Activated CD8-positive, alpha-beta memory T cell treated with anti-CD3 and anti-CD28 coated beads, Interleukin-2, amount 50 U/mL, for 24 hours (primary cell): ENCODE measurements around the gene BNC2.

ENCODE experiments used
- DNase-seq: peaks from one replicate; pipeline ENCODE4 v3.0.0-alpha.2; 2020; ENCODE audit errors: extremely low read depth

Gene BNC2

DNA sequence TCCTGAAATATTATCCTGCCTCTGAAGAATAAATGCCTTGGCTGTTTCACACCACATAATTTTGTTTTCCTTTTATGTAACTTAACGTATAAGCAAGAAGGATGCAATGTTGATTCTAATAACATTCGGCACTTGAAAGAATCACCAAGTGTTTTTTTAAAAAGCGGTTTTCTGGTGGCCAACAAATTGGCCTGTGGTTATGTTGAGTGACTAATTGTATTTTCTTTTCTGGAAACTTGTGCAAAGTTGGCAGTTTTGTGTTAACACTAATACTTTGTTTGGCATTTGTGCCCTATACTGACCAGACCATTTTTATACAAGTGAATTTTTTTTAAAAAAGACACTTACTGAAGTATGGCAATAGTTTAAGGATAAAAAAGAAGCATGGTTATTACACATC, 452.7 kb downstream of the BNC2 start:
- no peak for DNase-seq

DNA sequence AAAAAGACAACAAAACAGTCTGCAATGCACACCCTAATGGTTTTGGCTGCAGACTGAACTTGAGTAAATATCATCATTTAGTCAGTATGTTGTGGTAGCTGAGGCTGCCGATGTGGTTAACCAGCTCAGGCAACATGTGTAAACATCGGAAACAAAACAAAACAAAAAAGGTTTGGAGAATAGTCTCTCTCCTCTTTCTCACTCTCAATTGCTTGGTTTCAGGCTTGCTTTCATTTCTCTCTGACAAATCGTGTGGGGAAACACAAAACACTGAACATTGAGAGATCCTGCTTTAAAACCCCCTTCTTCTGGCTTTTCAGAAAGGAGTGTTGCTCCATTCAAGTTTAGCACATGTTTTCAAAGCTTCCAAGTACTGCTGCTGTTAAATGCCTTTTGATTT, 453.3 kb downstream of the BNC2 start:
- no peak for DNase-seq

- DNase-seq, result no peak
These were observed 456.0 kb downstream of the BNC2 start for GRCh38 chr9:16414451-16414850.

GRCh38 chr9:16413509-16414016, 456.9 kb downstream of the BNC2 start:
- no peak for DNase-seq

- DNase-seq, result no peak
These were observed 457.7 kb downstream of the BNC2 start for GRCh38 chr9:16412740-16413139.

DNA sequence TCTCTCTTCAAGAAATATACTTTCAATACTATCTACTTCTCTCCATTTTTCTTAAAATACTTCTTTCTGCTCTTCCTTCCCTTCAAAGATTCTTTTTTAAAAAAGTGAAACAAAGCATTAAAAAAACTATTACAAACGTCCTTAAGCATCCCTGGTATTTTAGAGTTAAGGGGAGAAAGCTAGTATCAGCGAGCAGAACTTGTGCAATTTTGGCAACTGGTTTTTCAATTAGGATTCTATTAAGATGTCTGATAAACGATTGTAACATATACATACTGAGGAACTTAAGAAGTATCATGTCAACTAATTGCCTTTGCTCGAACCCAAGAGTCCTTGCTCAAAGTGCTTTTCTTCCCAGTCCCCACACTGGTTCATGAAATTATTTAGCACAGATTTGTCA, 459.2 kb downstream of the BNC2 start:
- DNase-seq, result no peak

- DNase-seq, result no peak
These were observed 459.7 kb downstream of the BNC2 start for GRCh38 chr9:16410601-16411280.

- DNase-seq, result no peak
These were observed 462.9 kb downstream of the BNC2 start for GRCh38 chr9:16407617-16408016.

DNA sequence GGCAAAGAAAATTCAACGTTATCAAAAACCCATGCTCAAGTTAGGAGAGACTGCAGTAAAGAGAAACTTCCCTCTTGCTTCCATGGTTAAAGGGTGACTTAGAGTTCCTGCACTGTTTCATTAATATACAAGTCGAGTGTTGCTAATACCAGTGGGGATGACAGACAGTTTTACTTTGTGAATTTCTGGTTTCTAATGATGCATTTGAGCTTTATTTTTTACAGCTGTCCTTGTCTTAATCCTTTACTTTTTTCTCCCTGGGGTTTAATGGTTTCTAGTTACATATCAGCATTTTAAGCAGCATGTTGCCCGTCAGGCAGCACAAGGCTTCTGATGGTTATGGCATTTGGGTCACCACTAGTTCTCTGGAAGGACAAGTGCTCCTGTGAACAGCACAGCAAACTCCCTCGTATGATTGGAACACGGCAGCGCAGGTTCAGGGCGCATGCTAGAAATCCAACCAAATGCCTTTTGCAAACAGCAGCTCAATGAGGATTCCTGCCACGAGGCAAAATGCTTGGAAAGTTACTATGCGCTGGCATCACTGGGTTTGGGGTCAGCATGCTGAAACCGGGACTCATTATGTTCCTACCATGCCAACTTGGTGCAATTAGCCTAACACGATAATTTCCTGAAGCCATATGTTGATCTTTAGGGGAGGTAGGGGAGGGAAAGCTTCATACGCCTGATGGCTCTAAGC, 463.8 kb downstream of the BNC2 start:
- DNase-seq, result no peak

DNA sequence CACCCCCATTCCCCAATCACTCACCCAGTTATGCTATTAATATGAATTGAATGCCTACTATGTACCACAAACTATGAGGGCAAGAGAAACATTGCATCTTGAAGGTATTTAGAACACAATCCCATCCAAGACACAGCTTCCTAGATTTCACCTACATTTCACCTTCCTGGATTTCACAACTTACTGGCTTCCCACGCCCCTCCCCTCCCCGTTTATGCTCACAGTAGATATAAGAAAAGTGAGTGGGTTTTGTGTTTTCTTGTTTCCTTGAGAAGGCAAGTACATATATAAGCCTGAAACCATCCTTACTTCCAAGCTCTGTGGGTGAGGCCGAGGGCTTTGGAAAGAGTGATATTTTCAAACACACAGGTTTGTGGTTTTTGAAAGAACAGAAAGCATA, 465.0 kb downstream of the BNC2 start:
- DNase-seq, result no peak

DNA sequence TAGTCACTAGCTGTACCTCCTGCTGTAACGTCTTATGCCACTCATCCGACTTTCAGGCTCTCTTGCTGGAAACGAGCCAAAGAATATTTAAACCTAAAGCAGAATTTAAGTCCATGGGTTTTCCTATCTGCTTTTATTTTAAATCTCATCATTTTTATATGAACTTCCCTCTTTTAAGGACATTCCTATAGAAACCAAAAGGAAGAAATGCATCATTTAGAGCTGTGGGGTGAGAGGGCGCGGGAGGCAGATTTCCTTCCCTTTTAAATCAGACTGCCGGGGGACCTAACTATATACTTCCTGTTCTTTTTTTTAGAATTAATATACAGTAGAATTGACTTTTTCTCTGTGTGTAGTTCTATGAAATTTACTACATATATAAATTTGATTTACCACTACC, 468.8 kb downstream of the BNC2 start:
- DNase-seq, result no peak

DNA sequence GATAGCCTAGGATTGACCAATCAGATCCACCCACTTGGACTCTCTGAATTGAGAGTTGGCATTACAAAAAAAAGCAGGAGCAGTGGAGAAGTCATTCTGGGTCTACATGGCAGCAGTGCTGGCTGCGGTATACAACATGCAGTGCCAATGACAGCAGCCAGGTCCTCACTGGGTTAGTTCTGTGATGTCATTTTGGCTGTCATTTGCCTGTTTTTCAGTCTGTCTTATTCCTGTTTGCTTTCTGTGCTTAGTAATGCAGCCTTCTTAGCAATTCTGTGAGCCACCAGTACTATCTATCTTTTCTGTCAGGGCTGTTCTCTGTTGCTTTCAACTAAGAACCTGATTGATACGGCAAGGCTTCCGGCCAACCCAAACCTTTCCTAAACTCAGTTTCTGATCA, 471.8 kb downstream of the BNC2 start:
- DNase-seq, result no peak

DNA sequence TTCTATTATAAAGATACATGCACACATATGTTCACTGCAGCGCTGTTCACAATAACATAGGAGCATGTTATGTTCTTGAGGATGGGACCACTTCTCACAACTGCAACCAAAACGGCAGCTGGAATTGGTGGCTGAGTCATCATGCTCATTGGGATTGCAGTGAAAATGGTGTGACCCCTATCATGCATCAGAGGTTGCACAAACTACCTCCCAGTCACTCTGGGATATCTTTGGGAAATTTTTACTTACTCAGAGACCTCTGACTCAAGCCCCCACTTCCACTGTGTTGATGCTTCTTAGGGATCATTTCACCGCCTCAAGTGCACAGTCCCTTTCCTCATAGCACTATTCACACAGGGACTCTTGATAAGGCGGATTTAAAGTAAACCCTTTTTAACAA, 474.1 kb downstream of the BNC2 start:
- no peak for DNase-seq

GRCh38 chr9:16391369-16391768, 479.1 kb downstream of the BNC2 start:
- no peak for DNase-seq

DNA sequence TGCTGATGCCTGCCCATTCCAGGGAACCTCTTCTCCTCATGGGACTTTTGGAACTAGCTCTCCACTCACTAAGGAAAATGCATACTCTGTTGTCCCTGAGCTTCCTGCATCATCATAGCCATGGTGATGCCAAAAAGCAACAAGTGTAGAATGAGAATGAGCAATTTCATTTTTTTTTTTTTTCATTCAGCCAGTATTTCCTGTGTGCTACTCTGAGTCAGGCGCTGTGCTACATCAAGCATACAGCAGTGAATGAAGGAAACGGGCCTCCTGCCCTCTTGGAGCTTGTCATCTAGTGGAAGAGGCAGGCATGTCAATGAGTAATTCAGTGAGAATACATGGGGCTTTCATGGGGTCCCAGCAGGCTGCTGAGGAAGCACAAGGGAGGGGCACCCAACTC, 483.1 kb downstream of the BNC2 start:
- no peak for DNase-seq

- no peak for DNase-seq
These were observed 483.7 kb downstream of the BNC2 start for GRCh38 chr9:16386827-16387077.

DNA sequence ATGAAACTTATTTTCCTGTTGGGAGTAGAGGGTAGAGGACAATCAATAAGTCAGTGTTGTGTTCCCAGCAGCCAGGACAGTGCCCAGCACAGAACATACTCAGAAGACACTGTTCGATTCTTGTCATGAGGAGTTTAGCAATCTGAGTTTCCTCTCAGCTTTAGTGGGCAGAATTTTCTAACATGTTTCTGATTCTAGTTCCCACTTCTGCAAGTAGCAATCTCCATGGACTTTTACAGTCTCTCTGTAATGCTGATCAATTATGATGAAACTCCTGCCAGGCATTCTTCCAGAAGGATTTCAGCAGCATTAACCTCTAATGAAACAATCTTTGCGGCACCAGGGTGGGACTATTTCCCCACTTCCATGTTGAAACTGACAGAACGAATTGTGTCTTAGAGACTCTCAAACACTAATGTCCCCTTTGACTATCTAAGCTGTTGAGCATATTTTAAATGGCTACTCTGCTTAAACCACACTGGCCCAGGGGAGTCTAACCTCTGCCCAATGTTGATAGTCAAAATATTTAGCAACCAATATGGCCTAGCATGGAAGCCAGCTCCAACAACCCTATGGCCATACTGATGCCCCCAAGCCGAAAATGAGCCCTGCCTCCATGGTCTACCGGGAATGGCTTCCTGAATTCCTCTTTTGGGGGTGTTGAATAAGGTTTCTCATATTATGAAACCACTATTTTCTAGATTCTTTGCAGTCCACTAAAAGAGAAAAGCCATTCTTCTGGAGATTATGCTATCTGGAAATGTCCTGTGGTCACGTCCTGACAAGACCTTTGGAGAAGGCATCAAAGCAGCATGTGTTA, 484.3 kb downstream of the BNC2 start:
- DNase-seq, result no peak

GRCh38 chr9:16385590-16385989, 484.9 kb downstream of the BNC2 start:
- no peak for DNase-seq

DNA sequence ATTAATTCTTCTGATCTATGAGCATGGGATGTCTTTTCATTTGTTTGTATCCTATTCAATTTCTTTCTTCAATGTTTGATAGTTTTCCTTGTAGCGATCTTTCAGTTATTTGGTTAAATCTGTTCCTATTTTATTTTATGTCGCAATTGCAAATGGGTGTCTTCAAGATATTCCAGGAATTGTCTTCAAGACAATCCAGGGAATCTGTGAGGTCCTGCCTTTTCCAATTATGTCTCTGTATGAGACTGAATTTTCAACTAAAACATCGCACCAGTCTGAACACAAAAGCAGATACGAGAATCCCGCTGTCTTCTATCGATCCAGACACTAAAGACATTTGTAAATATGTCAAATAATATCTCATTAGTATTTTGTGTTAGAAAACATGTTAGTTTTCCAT, 485.5 kb downstream of the BNC2 start:
- DNase-seq, result no peak

GRCh38 chr9:16377311-16377710, 493.2 kb downstream of the BNC2 start:
- no peak for DNase-seq

DNA sequence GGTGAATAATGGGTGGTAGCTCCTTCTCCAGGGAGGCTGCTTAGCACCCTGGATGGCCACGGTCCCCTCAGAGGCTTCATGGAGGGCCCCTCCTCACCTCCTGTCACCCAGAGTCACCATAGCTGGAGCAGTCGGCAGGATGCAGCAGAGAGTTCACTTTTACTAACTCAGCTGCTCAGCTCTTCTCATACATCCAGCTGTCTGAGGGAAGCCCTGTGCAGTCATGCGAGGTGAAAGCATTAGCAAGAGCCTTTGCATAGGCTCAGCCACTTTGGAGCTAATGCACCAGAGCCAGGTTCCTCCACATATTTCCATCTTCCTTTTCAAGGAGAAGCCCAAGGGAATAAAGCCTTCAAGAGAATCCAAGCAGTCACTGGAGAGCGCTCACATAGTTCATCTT, 499.2 kb downstream of the BNC2 start:
- DNase-seq, result no peak

- DNase-seq, result no peak
These were observed 499.8 kb downstream of the BNC2 start for GRCh38 chr9:16370647-16371046.

GRCh38 chr9:16369427-16369826, 501.0 kb downstream of the BNC2 start:
- DNase-seq, result no peak
